ENCODE measurements around the gene TMEM217.

GRCh38 chr6:37256692-37257319 lies 1.1 kb downstream of the TMEM217 start:
- TF ChIP-seq, protein P1, sequence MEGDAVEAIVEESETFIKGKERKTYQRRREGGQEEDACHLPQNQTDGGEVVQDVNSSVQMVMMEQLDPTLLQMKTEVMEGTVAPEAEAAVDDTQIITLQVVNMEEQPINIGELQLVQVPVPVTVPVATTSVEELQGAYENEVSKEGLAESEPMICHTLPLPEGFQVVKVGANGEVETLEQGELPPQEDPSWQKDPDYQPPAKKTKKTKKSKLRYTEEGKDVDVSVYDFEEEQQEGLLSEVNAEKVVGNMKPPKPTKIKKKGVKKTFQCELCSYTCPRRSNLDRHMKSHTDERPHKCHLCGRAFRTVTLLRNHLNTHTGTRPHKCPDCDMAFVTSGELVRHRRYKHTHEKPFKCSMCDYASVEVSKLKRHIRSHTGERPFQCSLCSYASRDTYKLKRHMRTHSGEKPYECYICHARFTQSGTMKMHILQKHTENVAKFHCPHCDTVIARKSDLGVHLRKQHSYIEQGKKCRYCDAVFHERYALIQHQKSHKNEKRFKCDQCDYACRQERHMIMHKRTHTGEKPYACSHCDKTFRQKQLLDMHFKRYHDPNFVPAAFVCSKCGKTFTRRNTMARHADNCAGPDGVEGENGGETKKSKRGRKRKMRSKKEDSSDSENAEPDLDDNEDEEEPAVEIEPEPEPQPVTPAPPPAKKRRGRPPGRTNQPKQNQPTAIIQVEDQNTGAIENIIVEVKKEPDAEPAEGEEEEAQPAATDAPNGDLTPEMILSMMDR (IDR thresholded peaks at IDR 0.05; ENCODE audit: low read depth, low read length), result no peak
- TF ChIP-seq EZH2phosphoT487 (IDR thresholded peaks at IDR 0.05; ENCODE audit: low read depth), result no peak

All from OCI-LY3 (cell line).